ENCODE results near the gene TSPAN9.

The TSPAN9 gene

DNA sequence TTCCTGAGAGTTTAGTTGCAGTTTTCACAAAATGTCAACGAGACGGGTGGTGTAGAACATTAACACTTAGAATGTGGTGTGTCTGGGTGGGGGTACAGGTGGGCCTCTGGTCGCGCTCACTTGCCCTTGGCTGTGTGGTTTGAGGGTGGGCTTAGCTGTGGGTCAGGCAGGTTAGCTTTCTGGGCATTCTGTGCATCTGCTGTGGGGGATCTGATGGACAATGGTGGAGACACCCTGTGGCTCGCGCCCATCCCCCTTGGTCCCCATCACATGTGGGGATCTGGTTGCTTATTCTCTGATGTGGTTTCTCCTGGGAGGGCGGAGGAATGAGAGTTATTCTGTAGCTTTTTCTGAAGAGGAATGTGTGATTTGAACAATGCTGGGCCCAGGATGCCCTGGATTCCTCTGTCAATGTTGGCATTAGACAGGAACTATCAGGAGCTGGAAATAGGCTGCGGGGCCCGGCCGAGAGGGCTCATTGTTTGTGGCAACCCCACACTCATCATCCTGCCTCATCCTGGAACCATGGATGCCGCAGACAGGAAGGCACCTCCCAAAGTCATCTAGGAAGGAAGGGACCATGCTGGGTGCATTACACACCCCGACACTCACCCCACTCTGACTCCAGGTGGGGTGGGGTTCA is 101.6 kb downstream of the TSPAN9 start:
- TF ChIP-seq, protein P1, sequence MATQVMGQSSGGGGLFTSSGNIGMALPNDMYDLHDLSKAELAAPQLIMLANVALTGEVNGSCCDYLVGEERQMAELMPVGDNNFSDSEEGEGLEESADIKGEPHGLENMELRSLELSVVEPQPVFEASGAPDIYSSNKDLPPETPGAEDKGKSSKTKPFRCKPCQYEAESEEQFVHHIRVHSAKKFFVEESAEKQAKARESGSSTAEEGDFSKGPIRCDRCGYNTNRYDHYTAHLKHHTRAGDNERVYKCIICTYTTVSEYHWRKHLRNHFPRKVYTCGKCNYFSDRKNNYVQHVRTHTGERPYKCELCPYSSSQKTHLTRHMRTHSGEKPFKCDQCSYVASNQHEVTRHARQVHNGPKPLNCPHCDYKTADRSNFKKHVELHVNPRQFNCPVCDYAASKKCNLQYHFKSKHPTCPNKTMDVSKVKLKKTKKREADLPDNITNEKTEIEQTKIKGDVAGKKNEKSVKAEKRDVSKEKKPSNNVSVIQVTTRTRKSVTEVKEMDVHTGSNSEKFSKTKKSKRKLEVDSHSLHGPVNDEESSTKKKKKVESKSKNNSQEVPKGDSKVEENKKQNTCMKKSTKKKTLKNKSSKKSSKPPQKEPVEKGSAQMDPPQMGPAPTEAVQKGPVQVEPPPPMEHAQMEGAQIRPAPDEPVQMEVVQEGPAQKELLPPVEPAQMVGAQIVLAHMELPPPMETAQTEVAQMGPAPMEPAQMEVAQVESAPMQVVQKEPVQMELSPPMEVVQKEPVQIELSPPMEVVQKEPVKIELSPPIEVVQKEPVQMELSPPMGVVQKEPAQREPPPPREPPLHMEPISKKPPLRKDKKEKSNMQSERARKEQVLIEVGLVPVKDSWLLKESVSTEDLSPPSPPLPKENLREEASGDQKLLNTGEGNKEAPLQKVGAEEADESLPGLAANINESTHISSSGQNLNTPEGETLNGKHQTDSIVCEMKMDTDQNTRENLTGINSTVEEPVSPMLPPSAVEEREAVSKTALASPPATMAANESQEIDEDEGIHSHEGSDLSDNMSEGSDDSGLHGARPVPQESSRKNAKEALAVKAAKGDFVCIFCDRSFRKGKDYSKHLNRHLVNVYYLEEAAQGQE (IDR thresholded peaks at IDR 0.05; ENCODE audit: insufficient read depth in 1 of 2, low read depth in 2 of 2, low read length in 2 of 2) = no peak
- TF ChIP-seq TAF1 (IDR thresholded peaks at IDR 0.05; ENCODE audit: borderline replicate concordance, insufficient read depth, low read length) (no peak), POLR2AphosphoS5 (IDR thresholded peaks at IDR 0.05; ENCODE audit: low read depth, low read length) (no peak), SIN3A (IDR thresholded peaks at IDR 0.05; ENCODE audit: borderline replicate concordance, insufficient read depth, low read length) (no peak), FOXP2 (optimal IDR thresholded peaks at IDR 0.05; ENCODE audit: borderline replicate concordance, extremely low read depth, extremely low read length, insufficient read depth) (no peak)

DNA sequence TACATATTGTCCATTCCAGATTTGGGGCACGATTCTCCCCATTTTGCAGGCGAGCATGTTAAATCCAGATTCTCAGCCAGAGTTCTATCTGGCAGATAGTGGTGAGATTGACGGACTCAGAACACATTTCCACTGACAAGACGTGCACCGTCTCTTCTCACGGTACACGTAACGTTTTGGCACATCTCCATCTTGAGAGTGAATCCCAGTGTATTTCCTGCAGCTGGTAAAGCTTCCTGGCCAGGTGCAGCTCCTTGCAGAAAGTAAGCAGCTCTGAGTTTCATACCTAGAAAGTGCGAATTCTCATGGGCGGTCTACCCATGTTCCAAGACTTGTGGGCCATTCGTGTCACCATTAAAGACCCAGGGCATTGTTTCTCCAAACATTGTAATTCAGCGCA is 102.6 kb downstream of the TSPAN9 start:
- TF ChIP-seq FOXP2 (optimal IDR thresholded peaks at IDR 0.05; ENCODE audit: borderline replicate concordance, extremely low read depth, extremely low read length, insufficient read depth) = no peak

DNA sequence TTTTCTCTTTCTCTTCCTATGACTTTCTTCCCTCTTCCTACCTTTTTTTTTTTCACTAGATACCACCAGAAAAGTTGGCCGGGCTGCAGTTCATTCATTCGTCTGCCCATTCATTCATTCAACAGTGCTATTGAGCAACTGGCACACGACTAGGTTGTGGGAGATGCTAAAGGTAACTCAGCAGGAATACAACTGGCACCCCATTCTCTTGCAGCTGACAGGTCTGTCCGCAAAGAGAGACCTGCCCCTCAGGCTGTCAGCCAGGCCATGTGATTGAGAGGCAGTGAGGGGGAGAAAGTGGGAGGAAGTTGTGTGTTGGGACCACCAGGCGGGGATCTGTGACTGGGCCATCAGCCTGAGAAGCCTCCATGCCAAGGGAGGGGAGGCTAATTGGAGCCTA is 105.2 kb downstream of the TSPAN9 start:
- no peak for TF ChIP-seq FOXP2 (optimal IDR thresholded peaks at IDR 0.05; ENCODE audit: borderline replicate concordance, extremely low read depth, extremely low read length, insufficient read depth)
- no peak for TF ChIP-seq POLR2AphosphoS5 (IDR thresholded peaks at IDR 0.05; ENCODE audit: low read depth, low read length)
- TF ChIP-seq SIN3A (IDR thresholded peaks at IDR 0.05; ENCODE audit: borderline replicate concordance, insufficient read depth, low read length) = no peak
- TF ChIP-seq, protein P1 (IDR thresholded peaks at IDR 0.05; ENCODE audit: insufficient read depth in 1 of 2, low read depth in 2 of 2, low read length in 2 of 2) = no peak
- TF ChIP-seq TAF1 (IDR thresholded peaks at IDR 0.05; ENCODE audit: borderline replicate concordance, insufficient read depth, low read length) = no peak

DNA sequence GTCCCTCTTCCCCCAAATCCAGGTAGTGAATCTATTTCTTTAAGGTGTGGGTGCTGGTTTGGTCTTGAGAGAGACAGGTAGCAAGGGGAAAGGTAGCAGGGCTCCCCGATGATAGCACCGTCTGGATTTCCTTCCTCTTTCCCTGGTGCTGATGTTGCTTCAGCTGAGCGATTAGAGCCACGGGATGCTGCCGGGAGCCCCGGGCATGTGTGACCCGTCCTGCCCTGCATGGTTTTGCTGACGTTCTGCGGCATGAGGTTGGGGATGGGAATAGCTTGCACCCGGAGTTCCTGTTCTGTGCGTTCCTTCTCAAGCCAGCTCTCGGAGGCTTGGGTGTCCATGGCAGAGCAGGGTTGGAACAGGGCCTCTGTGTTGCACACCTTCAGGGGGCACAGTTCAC is 107.3 kb downstream of the TSPAN9 start:
- no peak for TF ChIP-seq FOXP2 (optimal IDR thresholded peaks at IDR 0.05; ENCODE audit: borderline replicate concordance, extremely low read depth, extremely low read length, insufficient read depth)
- TF ChIP-seq POLR2AphosphoS5 (IDR thresholded peaks at IDR 0.05; ENCODE audit: low read depth, low read length) = no peak
- TF ChIP-seq SIN3A (IDR thresholded peaks at IDR 0.05; ENCODE audit: borderline replicate concordance, insufficient read depth, low read length) = no peak
- TF ChIP-seq TAF1 (IDR thresholded peaks at IDR 0.05; ENCODE audit: borderline replicate concordance, insufficient read depth, low read length) = no peak
- TF ChIP-seq, protein P1 (IDR thresholded peaks at IDR 0.05; ENCODE audit: insufficient read depth in 1 of 2, low read depth in 2 of 2, low read length in 2 of 2) = no peak

DNA sequence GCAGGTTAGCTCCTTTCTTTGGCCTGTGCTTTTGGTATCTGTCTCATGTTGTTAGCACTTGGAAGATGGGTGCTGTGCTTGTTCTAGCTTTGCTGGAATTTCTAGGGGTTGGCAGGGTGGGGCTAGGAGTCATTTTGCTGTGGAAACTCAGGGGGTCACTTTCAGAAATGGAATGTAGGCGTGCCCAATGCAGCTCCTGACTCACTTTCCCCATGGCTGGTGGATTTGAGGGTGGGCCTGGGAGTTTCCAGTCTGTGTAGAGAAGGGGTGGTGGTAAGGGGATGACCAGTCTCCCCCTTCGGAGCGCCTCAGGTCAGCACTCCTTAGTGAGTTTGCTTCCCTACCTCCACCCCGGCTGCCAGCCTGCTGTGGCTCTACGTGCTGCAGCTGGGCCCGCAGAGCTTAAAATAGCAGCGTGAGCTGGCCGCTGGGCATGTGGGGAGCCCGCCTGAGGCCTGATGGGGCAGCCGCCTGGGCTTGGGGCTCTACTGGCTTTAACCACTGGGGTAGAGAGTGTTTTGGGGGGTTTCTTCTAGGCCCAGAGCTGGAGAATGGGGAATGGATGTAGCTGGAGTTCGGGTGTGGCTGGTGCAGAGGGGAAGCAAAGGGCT is 108.2 kb downstream of the TSPAN9 start:
- TF ChIP-seq, protein P1 (IDR thresholded peaks at IDR 0.05; ENCODE audit: insufficient read depth in 1 of 2, low read depth in 2 of 2, low read length in 2 of 2) = no peak
- TF ChIP-seq FOXP2 (optimal IDR thresholded peaks at IDR 0.05; ENCODE audit: borderline replicate concordance, extremely low read depth, extremely low read length, insufficient read depth) (no peak), TAF1 (IDR thresholded peaks at IDR 0.05; ENCODE audit: borderline replicate concordance, insufficient read depth, low read length) (no peak), POLR2AphosphoS5 (IDR thresholded peaks at IDR 0.05; ENCODE audit: low read depth, low read length) (no peak), SIN3A (IDR thresholded peaks at IDR 0.05; ENCODE audit: borderline replicate concordance, insufficient read depth, low read length) (no peak)
